SU-DHL-6 (cell line): Measurements from ENCODE around the gene SPATA2.

Experiments
- H2AFZ ChIP-seq: fragments of 200-600 bp; sonication (generic); 2 replicates; pipeline ENCODE4 v1.6.1; 2014; ENCODE audit warnings: low read depth, mild to moderate bottlenecking, moderate library complexity, mixed read lengths, antibody characterized with exemption, low read length; ENCODE audit not compliant: severe bottlenecking
- H3F3A ChIP-seq: fragments of 200-600 bp; shearing (Covaris generic); 2 replicates; pipeline ENCODE4 v1.6.0; 2016; ENCODE audit warnings: antibody characterized with exemption, mild to moderate bottlenecking; ENCODE audit not compliant: insufficient read depth
- H3K27ac ChIP-seq: fragments of 200-600 bp; sonication (generic); 2 replicates; pipeline ENCODE4 v1.5.1; 2016; ENCODE audit warnings: low read depth, mild to moderate bottlenecking, low read length, moderate library complexity, mixed read lengths
- H3K27me3 ChIP-seq: fragments of 200-600 bp; sonication (generic), shearing (Covaris generic); 2 replicates; pipeline ENCODE4 v1.6.0; 2014; ENCODE audit warnings: mild to moderate bottlenecking, low read length
- H3K36me3 ChIP-seq: fragments of 200-600 bp; sonication (generic); 2 replicates; pipeline ENCODE4 v1.6.1; 2014; ENCODE audit warnings: mild to moderate bottlenecking, low read length, mixed read lengths
- H3K4me2 ChIP-seq: fragments of 300-600, 200-600 bp; shearing (Covaris generic), sonication (generic); 2 replicates; pipeline ENCODE4 v1.6.0; 2014; ENCODE audit warnings: low read length, low read depth, mild to moderate bottlenecking; ENCODE audit not compliant: poor library complexity, severe bottlenecking
- H3K4me3 ChIP-seq: fragments of 200-600 bp; sonication (generic); 2 replicates; pipeline ENCODE4 v1.5.1; 2014; ENCODE audit warnings: antibody characterized with exemption, low read length, mild to moderate bottlenecking, mixed read lengths; ENCODE audit not compliant: insufficient read depth, poor library complexity, severe bottlenecking
- H3K79me2 ChIP-seq: fragments of 200-600 bp; sonication (generic); 2 replicates; pipeline ENCODE4 v1.6.1; 2014; ENCODE audit warnings: mild to moderate bottlenecking, low read length, moderate library complexity; ENCODE audit not compliant: insufficient read depth
- H3K9ac ChIP-seq: fragments of 200-600 bp; sonication (generic); 2 replicates; pipeline ENCODE4 v1.7.0; 2014; ENCODE audit warnings: mild to moderate bottlenecking, low read length
- H3K9me2 ChIP-seq: fragments of 200-600 bp; sonication (generic); replicated peaks from 2 replicates; pipeline ENCODE4 v1.6.1; 2014; ENCODE audit warnings: low read length; ENCODE audit not compliant: insufficient read depth
- H3K9me3 ChIP-seq: fragments of 200-600 bp; sonication (generic); 2 replicates; pipeline ENCODE4 v1.6.1; 2014; ENCODE audit warnings: low read length, mixed read lengths; ENCODE audit not compliant: insufficient read depth
- H4K20me1 ChIP-seq: fragments of 200-600 bp; sonication (generic); 2 replicates; pipeline ENCODE4 v1.6.1; 2014; ENCODE audit warnings: low read depth, mild to moderate bottlenecking, antibody characterized with exemption, low read length, moderate library complexity, mixed read lengths
- EZH2phosphoT487 ChIP-seq: fragments of 200-600 bp; sonication (generic), shearing (Covaris generic); conservative IDR thresholded peaks from 2 replicates; pipeline ENCODE4 v1.6.1; 2018; ENCODE audit warnings: mild to moderate bottlenecking, antibody characterized with exemption, low read length, moderate library complexity, mixed read lengths
- TF ChIP-seq, protein P1 (sequence below): fragments of 200-600 bp; sonication (generic); IDR thresholded peaks from one replicate; pipeline ENCODE4 v1.5.1; 2017; ENCODE audit warnings: antibody characterized with exemption, mild to moderate bottlenecking, low read length, moderate library complexity; ENCODE audit not compliant: insufficient read depth, poor library complexity, severe bottlenecking

SPATA2 gene

DNA sequence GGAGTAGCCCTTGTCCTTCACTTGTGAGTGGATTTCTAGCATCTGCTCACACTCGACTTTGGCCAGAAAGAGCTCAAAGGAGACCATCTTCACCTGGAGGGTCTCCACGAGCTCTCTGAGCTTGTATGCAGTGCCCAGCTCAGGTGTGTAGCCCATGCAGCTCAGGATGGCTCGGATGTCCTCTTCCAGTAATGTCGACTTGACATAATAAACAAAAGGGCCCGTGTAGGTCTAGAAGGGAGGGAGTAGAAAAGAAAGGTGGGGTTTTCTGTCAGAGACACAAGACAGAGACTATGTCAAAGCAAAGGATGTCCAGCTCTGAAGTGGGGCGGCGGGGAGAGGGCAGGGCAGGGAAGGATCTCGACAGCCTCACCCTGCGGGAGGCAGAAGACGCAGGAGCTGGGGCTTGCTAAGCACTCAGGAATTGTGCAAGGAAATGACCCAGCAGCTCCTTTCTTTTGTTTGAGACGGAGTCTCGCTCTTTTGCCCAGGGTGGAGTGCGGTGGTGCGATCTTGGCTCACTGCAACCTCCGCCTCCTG, 8.6 kb downstream of the SPATA2 start:
- Histone ChIP-seq H3K36me3 (no peaks in the 10 kb centered on the region), H3K9me3 (no peaks in the 10 kb centered on the region), H3K4me3 (no peak overlapping the region), H3K27ac (no peak overlapping the region), H4K20me1 (no peaks in the 10 kb centered on the region), H3K27me3 (no peaks in the 10 kb centered on the region), H3K9ac (no peak overlapping the region), H3F3A (no peaks in the 10 kb centered on the region), H3K79me2 (peaks cover 9% of the 10 kb centered on the region; the same call in 1 of the 2 replicates), H3K9me2 (no peaks in the 10 kb centered on the region), H2AFZ (no peak overlapping the region), H3K4me2 (no peak overlapping the region)
- TF ChIP-seq EZH2phosphoT487, result no peak
- TF ChIP-seq, protein P1, sequence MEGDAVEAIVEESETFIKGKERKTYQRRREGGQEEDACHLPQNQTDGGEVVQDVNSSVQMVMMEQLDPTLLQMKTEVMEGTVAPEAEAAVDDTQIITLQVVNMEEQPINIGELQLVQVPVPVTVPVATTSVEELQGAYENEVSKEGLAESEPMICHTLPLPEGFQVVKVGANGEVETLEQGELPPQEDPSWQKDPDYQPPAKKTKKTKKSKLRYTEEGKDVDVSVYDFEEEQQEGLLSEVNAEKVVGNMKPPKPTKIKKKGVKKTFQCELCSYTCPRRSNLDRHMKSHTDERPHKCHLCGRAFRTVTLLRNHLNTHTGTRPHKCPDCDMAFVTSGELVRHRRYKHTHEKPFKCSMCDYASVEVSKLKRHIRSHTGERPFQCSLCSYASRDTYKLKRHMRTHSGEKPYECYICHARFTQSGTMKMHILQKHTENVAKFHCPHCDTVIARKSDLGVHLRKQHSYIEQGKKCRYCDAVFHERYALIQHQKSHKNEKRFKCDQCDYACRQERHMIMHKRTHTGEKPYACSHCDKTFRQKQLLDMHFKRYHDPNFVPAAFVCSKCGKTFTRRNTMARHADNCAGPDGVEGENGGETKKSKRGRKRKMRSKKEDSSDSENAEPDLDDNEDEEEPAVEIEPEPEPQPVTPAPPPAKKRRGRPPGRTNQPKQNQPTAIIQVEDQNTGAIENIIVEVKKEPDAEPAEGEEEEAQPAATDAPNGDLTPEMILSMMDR, result no peak

DNA sequence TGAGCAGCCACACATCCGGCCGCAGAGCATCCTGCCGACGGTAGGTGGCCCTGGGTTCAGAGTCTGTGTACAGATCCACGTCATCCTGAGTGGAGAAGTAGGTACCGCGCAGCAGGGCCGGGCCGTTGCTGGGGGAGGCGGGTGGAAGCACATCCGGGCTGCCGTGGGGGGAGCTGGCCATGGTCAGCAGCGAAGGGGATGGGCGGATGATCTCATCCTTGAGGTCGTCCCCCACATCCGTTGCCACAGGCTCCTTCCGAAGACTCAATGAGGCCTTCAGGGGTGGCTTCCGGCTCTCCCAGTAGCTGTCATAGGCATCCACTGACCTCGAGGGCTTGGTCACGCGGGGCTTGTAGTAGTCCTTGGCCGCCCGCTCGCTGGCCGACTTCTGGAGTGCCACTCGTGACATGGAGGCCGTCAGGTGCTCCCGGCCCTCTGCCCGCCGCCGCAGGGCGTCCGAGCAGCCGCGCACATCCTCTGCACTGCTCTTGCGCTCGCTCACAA, 9.2 kb downstream of the SPATA2 start:
- Histone ChIP-seq H4K20me1 (no peaks in the 10 kb centered on the region), H3K4me3 (no peak overlapping the region), H3K9me2 (no peaks in the 10 kb centered on the region), H3K4me2 (no peak overlapping the region), H3K27ac (no peak overlapping the region), H3K27me3 (no peaks in the 10 kb centered on the region), H3K9me3 (no peaks in the 10 kb centered on the region), H3F3A (no peaks in the 10 kb centered on the region), H2AFZ (no peak overlapping the region), H3K9ac (no peak overlapping the region), H3K36me3 (no peaks in the 10 kb centered on the region), H3K79me2 (peaks cover 9% of the 10 kb centered on the region; the same call in 1 of the 2 replicates)
- no peak for TF ChIP-seq EZH2phosphoT487
- TF ChIP-seq, protein P1, result no peak

DNA sequence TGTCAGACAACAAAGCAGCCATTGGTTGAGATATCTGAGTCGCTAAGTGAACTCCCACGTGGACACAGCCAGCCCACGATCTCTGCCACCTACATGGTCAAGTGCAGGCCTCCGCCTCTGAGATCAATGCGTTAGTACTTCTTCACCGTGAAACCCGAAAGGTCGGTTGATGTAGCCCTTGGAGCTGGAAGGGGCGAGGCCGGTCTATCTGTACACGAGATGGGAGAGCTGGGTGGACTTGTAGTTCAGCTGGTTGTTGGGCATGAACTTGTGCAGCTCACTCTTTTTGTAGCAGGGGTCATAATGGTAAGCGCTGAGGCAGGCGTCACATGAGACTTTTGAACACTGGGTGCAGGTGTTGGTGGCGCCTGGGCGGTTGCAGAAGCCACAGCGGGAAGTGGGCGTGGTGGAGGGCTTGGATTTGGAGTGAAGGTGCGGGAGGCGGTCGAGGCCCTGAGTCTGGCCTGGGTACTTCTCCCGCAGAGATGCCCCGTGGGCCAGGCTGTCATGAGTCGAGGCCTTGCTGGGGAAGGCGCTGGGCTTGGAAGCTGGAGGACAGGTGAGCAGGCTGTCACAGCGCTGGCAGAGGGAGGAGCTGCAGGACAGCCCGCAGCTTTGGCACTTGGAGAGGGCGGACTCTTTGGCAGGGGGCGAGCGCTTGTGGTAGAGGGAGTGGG, 9.8 kb downstream of the SPATA2 start:
- H2AFZ ChIP-seq, result no peak overlapping the region
- no peak overlapping the region for H3K4me3 ChIP-seq
- no peak overlapping the region for H3K4me2 ChIP-seq
- no peaks in the 10 kb centered on the region for H4K20me1 ChIP-seq
- no peak overlapping the region for H3K9ac ChIP-seq
- no peaks in the 10 kb centered on the region for H3F3A ChIP-seq
- no peak overlapping the region for H3K27ac ChIP-seq
- no peaks in the 10 kb centered on the region for H3K9me3 ChIP-seq
- TF ChIP-seq, protein P1, result no peak
- TF ChIP-seq EZH2phosphoT487, result no peak
- H3K27me3 ChIP-seq, result no peaks in the 10 kb centered on the region
- peaks cover 9% of the 10 kb centered on the region; the same call in 1 of the 2 replicates for H3K79me2 ChIP-seq
- no peaks in the 10 kb centered on the region for H3K36me3 ChIP-seq
- no peaks in the 10 kb centered on the region for H3K9me2 ChIP-seq
